GM19452 (cell line): ENCODE measurements around the gene ETF1.

ENCODE experiments used
- ATAC-seq: cut with Tn5 transposase; IDR thresholded peaks from one replicate; pipeline ENCODE4 v1.9.1; 2021; ENCODE audit not compliant: unreplicated experiment

ETF1 gene

GRCh38 chr5:138465261-138466124 lies 77.5 kb downstream of the ETF1 start, which contains the start of gene EGR1:
Gene EGR1 (plus strand): TSS chr5:138465479. CDS start chr5:138465762, 283 bp downstream.
- ATAC-seq, result peak; percentile 52

GRCh38 chr5:138464388-138465260 lies 78.4 kb downstream of the ETF1 start:
- peak; percentile 73 for ATAC-seq

- peak; percentile 44 for ATAC-seq
Observed at GRCh38 chr5:138464008-138464387, 79.0 kb downstream of the ETF1 start.

GRCh38 chr5:138463419-138464007 lies 79.5 kb downstream of the ETF1 start:
- no peak for ATAC-seq

GRCh38 chr5:138461343-138462125 lies 81.5 kb downstream of the ETF1 start:
- ATAC-seq, result no peak

- ATAC-seq, result no peak
Observed at GRCh38 chr5:138460032-138460693, 82.9 kb downstream of the ETF1 start.

- peak; percentile 42 for ATAC-seq
Observed at GRCh38 chr5:138459311-138459933, 83.6 kb downstream of the ETF1 start.

GRCh38 chr5:138458856-138459255 lies 84.2 kb downstream of the ETF1 start:
- ATAC-seq, result no peak

- no peak for ATAC-seq
Observed at GRCh38 chr5:138458384-138458783, 84.7 kb downstream of the ETF1 start.

GRCh38 chr5:138457531-138458275 lies 85.3 kb downstream of the ETF1 start:
- ATAC-seq, result no peak
